ENCODE measurements around the gene MAN1C1. TPM values are rescaled to one million over a fixed set of nuclear protein-coding genes. Genes with fewer than 3 reads are reported as not detected.
"Not testable (repeated sequence)": the region's sequence is repeated elsewhere in the genome, so short reads cannot be mapped to it uniquely, and the experiment has no call there.

Gene MAN1C1
- total and polyA plus RNA-seq, 8 donors = 2.1 to 9.2 (median 4.0) TPM

- FAIRE-seq (no peak), ATAC-seq (no peak), DNase-seq (no peak)
- H3K4me1 ChIP-seq = peaks cover 0 to 27% (median 11%) of the 10 kb centered on the region in 3 donors
- 89 to 96% methylated on average over 5 of the region's 5 CpGs for WGBS, 2 donors
- no peaks in the 10 kb centered on the region for H3K27me3 ChIP-seq
- H3K27ac ChIP-seq = no peak overlapping the region
- no peaks in the 10 kb centered on the region for H3K36me3 ChIP-seq
- intact Hi-C loops (cut with DNase I) = no loop called here
- H3K4me3 ChIP-seq = no peak overlapping the region
- H3K9me3 ChIP-seq = no peaks in the 10 kb centered on the region
- TF ChIP-seq, protein P1, sequence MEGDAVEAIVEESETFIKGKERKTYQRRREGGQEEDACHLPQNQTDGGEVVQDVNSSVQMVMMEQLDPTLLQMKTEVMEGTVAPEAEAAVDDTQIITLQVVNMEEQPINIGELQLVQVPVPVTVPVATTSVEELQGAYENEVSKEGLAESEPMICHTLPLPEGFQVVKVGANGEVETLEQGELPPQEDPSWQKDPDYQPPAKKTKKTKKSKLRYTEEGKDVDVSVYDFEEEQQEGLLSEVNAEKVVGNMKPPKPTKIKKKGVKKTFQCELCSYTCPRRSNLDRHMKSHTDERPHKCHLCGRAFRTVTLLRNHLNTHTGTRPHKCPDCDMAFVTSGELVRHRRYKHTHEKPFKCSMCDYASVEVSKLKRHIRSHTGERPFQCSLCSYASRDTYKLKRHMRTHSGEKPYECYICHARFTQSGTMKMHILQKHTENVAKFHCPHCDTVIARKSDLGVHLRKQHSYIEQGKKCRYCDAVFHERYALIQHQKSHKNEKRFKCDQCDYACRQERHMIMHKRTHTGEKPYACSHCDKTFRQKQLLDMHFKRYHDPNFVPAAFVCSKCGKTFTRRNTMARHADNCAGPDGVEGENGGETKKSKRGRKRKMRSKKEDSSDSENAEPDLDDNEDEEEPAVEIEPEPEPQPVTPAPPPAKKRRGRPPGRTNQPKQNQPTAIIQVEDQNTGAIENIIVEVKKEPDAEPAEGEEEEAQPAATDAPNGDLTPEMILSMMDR (IDR thresholded peaks at IDR 0.05) = no peak
Observed at GRCh38 chr1:25731148-25731547, 114.6 kb downstream of the MAN1C1 start.

GRCh38 chr1:25731626-25732370 lies 115.2 kb downstream of the MAN1C1 start:
- H3K9me3 ChIP-seq = no peaks in the 10 kb centered on the region
- no peak overlapping the region for H3K27ac ChIP-seq
- intact Hi-C loops (cut with DNase I) = no loop called here
- DNase-seq (no peak), FAIRE-seq (no peak), ATAC-seq (no peak)
- TF ChIP-seq, protein P1 (IDR thresholded peaks at IDR 0.05) = no peak
- H3K27me3 ChIP-seq = no peaks in the 10 kb centered on the region
- WGBS, 2 donors = 89 to 93% methylated on average over 4 of the region's 4 CpGs
- H3K4me3 ChIP-seq = no peak overlapping the region
- H3K4me1 ChIP-seq = peaks cover 0 to 27% (median 11%) of the 10 kb centered on the region in 3 donors
- H3K36me3 ChIP-seq = no peaks in the 10 kb centered on the region

- no peak for DNase-seq
- TF ChIP-seq, protein P1 (IDR thresholded peaks at IDR 0.05) = no peak
- Histone ChIP-seq H3K27ac (no peak overlapping the region), H3K36me3 (no peaks in the 10 kb centered on the region), H3K27me3 (no peaks in the 10 kb centered on the region), H3K4me3 (no peak overlapping the region), H3K9me3 (no peaks in the 10 kb centered on the region), H3K4me1 (peaks cover 0 to 21% (median 11%) of the 10 kb centered on the region in 3 donors)
- 74 to 79% methylated on average over 4 of the region's 4 CpGs for WGBS, 2 donors
- no peak for FAIRE-seq
- ATAC-seq = no peak
- intact Hi-C loops (cut with DNase I) = no loop called here
Observed at GRCh38 chr1:25732821-25733220, 116.2 kb downstream of the MAN1C1 start.

- TF ChIP-seq, protein P1 (IDR thresholded peaks at IDR 0.05) = no peak
- intact Hi-C loops (cut with DNase I) = no loop called here
- DNase-seq (no peak), ATAC-seq (no peak), FAIRE-seq (no peak)
- WGBS, 2 donors = 89 to 96% methylated on average over 8 to 9 of the region's 9 CpGs
- Histone ChIP-seq H3K4me1 (peaks cover 0 to 17% (median 8%) of the 10 kb centered on the region in 3 donors), H3K4me3 (no peak overlapping the region), H3K27ac (no peak overlapping the region), H3K36me3 (no peaks in the 10 kb centered on the region), H3K27me3 (no peaks in the 10 kb centered on the region), H3K9me3 (no peaks in the 10 kb centered on the region)
Observed at GRCh38 chr1:25733271-25733670, 116.7 kb downstream of the MAN1C1 start.

GRCh38 chr1:25734991-25735390 lies 118.4 kb downstream of the MAN1C1 start:
- H3K36me3 ChIP-seq; H3K9me3 ChIP-seq; H3K27me3 ChIP-seq; ATAC-seq; FAIRE-seq; H3K4me1 ChIP-seq; H3K27ac ChIP-seq; intact Hi-C loops (cut with DNase I); H3K4me3 ChIP-seq: not testable (repeated sequence)
- peak in 1 of 6 donors; percentile 22 for DNase-seq
- WGBS, 2 donors = 93 to 98% methylated on average over 10 of the region's 10 CpGs

All from pancreas (tissue), 10 donors.